MM.1S (cell line): ENCODE measurements around the gene LPCAT1.

Experiments
- EZH2phosphoT487 ChIP-seq: fragments of 300-600 bp; sonication (generic); IDR thresholded peaks from 2 replicates; pipeline ENCODE4 v1.6.1; 2018; ENCODE audit warnings: antibody characterized with exemption, low read length
- TF ChIP-seq, protein P1 (sequence below): fragments of 300-600 bp; sonication (generic); IDR thresholded peaks from 2 replicates; pipeline ENCODE4 v1.5.1; 2016; ENCODE audit warnings: antibody characterized with exemption, low read length, mixed read lengths

DNA sequence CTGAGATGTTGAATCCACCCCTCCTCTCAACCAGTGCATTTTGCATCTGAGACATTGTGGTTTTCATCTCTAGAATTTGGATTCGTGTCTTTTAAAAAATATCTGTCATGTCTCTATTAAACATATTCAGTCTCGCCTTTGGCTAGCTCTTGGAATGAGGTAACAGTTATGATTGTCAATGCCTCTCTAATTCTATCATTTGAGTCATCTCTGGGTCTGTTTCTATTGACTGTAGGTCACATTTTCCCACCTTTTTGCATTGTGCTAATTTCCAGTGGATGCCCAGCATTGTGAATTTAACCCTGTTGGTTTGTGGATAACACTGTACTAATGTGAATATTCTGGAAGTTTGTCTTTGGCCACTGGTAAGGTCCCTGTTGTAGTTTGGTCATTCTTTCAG lies 70.1 kb downstream of the LPCAT1 start:
- no peak for TF ChIP-seq EZH2phosphoT487
- TF ChIP-seq, protein P1, sequence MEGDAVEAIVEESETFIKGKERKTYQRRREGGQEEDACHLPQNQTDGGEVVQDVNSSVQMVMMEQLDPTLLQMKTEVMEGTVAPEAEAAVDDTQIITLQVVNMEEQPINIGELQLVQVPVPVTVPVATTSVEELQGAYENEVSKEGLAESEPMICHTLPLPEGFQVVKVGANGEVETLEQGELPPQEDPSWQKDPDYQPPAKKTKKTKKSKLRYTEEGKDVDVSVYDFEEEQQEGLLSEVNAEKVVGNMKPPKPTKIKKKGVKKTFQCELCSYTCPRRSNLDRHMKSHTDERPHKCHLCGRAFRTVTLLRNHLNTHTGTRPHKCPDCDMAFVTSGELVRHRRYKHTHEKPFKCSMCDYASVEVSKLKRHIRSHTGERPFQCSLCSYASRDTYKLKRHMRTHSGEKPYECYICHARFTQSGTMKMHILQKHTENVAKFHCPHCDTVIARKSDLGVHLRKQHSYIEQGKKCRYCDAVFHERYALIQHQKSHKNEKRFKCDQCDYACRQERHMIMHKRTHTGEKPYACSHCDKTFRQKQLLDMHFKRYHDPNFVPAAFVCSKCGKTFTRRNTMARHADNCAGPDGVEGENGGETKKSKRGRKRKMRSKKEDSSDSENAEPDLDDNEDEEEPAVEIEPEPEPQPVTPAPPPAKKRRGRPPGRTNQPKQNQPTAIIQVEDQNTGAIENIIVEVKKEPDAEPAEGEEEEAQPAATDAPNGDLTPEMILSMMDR, result no peak
